Epithelial cell of esophagus (primary cell): ENCODE data around the gene FGFR4.

ENCODE experiments used
- DNase-seq: peaks from one replicate; pipeline ENCODE4 v3.0.0; 2010; ENCODE audit warnings: low read depth
- H3K4me3 ChIP-seq: 2 replicates; pipeline ENCODE4 v1.5.1; 2011; ENCODE audit warnings: mild to moderate bottlenecking, low read length, control low read depth
- CTCF ChIP-seq: IDR thresholded peaks from 2 replicates; pipeline ENCODE4 v1.5.1; 2011; ENCODE audit warnings: low read depth, mild to moderate bottlenecking, low read length, control low read depth, inconsistent platforms; ENCODE audit not compliant: insufficient read depth; ENCODE audit errors: missing control alignments

The FGFR4 gene

GRCh38 chr5:177091232-177091631, 4.5 kb downstream of the FGFR4 start:
- no peak for DNase-seq
- H3K4me3 ChIP-seq = no peak overlapping the region
- no peak for TF ChIP-seq CTCF

- no peak for DNase-seq
- no peak overlapping the region for H3K4me3 ChIP-seq
- no peak for TF ChIP-seq CTCF
Observed at GRCh38 chr5:177092178-177093081, 5.7 kb downstream of the FGFR4 start.

- no peak overlapping the region for H3K4me3 ChIP-seq
- TF ChIP-seq CTCF = no peak
- no peak for DNase-seq
Observed at GRCh38 chr5:177093082-177093712, 6.5 kb downstream of the FGFR4 start.

GRCh38 chr5:177093803-177094202, 7.1 kb downstream of the FGFR4 start:
- DNase-seq = no peak
- H3K4me3 ChIP-seq = no peak overlapping the region
- TF ChIP-seq CTCF = no peak

GRCh38 chr5:177094224-177095087, 7.7 kb downstream of the FGFR4 start:
- TF ChIP-seq CTCF = no peak
- no peak for DNase-seq
- no peak overlapping the region for H3K4me3 ChIP-seq

- DNase-seq = no peak
- TF ChIP-seq CTCF = no peak
- H3K4me3 ChIP-seq = no peak overlapping the region
Observed at GRCh38 chr5:177095088-177095669, 8.5 kb downstream of the FGFR4 start.
